ENCODE measurements around the gene ZNF362. TPM values are rescaled to one million over a fixed set of nuclear protein-coding genes. Genes with fewer than 3 reads are reported as not detected.
A peak's percentile ranks its signal among the peaks of the same experiment; 100 is the strongest.

The ZNF362 gene
- total RNA-seq, 1 experiment from 2014 or later: 3.5 TPM

DNA sequence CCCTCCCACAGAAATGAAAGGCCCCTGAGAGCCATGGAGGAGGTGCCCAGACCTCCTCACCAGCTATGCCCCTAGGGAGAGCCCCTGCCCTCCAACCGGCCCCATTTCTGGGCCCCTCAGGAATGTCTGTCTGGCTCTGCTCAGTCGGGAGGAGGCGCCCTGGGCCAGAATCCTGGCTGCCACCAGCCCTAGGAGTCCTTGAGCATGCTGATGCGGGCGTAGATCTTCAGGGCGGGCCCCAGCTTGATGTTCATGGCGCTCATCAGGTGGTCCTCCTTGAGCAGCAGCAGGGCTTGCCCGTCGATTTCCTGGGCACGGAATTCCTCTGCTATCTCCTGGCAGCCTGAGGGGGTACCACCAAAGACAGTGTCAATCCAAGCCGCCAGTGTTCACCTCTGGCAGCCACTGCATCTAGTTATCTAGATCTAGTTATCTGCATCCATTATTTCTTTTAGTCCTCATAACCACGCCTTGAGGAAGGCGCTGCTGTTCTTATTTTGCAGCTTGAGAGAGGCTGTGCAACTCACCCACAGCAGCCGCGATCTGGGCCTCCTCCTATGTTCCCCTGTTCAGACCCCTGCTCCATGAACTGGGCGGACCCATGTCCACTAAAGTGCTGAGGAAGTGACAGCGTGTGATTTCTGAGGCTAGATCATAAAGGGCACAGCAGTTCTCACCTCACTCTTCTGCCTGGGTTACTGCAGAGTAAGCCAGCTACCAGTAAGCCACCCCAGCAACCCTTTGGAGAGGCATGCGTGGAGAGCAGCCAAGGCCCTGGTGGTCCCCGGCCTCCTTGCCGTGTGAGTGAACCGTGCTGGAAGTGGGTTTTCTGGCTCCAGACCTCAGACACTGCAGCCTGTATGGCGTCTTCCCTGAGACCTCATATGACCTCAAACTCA, 68.6 kb downstream of the ZNF362 start:
- no peak for DNase-seq (ENCODE audit: low spot score)

DNA sequence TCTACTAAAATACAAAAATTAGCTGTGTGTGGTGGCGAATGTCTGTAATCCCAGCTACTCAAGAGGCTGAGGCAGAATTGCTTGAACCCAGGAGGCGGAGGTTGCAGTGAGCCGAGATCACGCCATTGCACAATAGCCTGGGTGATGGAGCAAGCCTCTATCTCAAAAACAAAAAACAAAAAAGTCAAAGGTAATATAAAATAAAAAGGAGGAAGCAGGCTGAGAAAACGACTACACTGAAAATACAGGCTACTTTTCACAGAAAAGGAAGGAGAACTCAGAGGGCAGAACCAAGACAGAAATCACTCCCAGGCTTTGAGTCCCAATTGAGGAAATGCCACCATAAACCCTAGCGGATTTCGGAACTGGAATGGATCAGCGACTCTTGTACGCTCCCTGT, 70.5 kb downstream of the ZNF362 start:
- no peak for DNase-seq (ENCODE audit: low spot score)

DNA sequence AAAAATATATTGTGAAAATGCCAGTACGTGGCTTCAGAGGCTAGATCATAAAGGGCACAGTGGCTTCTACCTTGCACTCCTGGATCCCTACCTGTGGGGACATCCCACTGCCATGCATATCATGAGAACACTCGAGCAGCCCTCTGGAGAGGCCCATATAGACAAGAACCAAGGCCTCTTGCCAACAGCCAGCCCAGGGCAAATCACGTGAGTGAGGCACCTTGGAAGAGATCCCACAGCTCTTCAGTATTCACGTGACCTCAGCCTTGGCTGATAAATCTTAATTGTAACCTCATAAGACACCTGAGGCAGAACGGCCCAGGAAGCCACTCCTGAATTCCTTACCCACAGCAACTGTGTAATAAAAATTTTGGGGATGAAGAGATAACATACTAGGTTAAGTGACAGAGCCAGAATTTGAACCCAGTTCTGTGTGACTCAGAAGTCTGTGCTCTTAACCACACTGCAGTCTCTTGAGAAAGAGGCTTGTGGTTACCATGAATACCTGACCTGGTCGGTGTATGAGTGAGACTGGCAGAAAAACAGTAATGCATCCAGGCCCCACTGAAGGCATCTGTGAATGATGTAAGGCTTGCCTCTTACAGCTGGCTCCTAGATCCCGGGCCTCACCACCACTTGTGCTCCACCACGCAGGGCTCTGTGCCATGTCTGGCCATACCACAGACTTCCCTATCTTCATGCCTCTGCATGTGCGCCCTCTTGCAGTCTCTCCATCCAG, 71.5 kb downstream of the ZNF362 start:
- DNase-seq (ENCODE audit: low spot score): peak; percentile 87

- DNase-seq (ENCODE audit: low spot score): no peak
Observed at GRCh38 chr1:33328817-33329216, 72.5 kb downstream of the ZNF362 start.

- DNase-seq (ENCODE audit: low spot score): no peak
Observed at GRCh38 chr1:33329600-33330305, 73.5 kb downstream of the ZNF362 start.

GRCh38 chr1:33330361-33330890, 74.1 kb downstream of the ZNF362 start:
- no peak for DNase-seq (ENCODE audit: low spot score)

GRCh38 chr1:33330906-33331305, 74.6 kb downstream of the ZNF362 start:
- no peak for DNase-seq (ENCODE audit: low spot score)

DNA sequence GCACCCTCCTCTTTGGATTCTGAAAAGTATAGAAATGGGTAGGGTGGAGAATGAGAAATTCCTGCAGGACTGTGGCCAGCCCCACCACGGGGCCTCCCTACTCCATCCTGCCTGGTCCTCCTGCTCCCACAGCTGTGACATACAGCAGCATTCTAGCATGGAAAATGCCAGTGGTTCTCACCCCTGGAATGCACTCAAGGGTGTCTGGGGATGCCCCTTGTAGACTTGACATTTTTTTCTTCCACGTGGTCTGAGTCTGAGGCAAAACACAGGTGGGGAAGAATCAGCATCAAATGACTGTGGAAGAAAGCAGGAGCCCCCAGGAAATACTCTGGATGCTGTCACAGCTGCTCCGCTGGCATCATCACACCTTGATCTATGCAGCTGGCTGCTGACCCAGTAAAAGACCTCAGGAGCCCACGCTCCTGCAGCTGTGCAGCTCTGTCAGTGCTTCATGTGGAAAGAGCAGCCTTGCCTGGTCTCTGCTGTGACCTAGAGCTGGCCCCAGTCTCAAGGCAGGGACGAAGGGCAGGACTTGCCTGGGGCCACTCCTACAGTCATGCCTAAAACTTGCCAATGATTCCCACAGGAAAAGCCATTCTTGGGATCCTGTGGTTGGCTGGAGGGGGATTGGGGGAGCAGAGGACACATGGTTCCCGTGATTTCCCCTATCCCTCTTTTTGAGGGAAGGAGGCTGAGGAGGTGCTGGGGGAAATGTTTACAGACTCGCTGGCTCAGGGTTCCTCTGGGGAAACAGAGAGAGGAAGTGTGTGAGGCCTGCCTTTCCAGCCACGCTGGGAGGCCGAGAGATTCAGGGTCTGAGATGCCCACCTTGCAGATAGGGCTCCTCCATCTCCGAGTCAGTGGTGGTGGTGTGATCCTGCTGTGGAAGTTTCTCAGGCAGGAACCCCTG, 75.4 kb downstream of the ZNF362 start:
- no peak for DNase-seq (ENCODE audit: low spot score)

DNA sequence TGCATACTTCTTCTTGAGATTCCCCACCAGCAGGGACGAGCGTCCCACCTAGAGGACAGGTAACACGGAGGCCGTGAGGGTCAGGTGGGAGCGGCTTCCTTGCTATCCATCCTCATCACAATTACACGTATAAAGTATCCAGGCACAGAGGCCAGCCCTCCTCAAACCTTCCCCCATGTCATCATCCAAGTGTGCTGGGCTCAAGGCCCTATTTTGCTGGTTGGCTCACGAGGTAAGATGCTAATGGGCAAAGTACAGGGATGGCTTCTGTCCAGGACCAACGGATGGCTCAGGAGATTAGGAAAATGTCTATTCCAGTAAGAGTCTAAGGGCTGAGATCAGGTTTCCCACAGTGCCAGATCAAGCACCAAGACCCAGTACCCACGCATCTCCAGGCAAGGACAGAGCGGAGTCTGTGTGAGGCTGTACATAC, 76.1 kb downstream of the ZNF362 start:
- no peak for DNase-seq (ENCODE audit: low spot score)

GRCh38 chr1:33332881-33333280, 76.6 kb downstream of the ZNF362 start:
- DNase-seq (ENCODE audit: low spot score): no peak

GRCh38 chr1:33334081-33334552, 77.8 kb downstream of the ZNF362 start:
- no peak for DNase-seq (ENCODE audit: low spot score)

DNA sequence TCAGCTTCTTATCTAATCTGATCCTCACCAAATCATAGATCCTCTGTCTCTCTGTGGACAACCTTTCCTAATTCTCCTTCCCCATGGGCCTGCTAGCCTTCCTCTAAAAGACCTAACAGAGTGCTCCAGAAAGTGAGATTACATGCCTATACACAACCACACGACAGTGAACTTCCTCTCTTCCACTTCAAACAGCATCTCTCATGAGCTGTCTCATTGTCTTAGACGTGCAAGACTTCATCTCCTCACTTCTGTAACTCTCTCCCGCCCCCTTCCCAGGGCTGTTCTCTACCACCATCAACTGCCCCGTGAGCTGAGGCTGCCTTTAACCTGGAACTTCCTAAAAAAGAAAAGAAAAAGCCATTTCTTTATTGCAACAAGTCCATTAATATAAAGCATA, 78.7 kb downstream of the ZNF362 start:
- no peak for DNase-seq (ENCODE audit: low spot score)

- no peak for DNase-seq (ENCODE audit: low spot score)
Observed at GRCh38 chr1:33336580-33336979, 80.3 kb downstream of the ZNF362 start.

GRCh38 chr1:33337441-33337840, 81.1 kb downstream of the ZNF362 start:
- DNase-seq (ENCODE audit: low spot score): no peak

GRCh38 chr1:33338048-33338439, 81.8 kb downstream of the ZNF362 start:
- no peak for DNase-seq (ENCODE audit: low spot score)

DNA sequence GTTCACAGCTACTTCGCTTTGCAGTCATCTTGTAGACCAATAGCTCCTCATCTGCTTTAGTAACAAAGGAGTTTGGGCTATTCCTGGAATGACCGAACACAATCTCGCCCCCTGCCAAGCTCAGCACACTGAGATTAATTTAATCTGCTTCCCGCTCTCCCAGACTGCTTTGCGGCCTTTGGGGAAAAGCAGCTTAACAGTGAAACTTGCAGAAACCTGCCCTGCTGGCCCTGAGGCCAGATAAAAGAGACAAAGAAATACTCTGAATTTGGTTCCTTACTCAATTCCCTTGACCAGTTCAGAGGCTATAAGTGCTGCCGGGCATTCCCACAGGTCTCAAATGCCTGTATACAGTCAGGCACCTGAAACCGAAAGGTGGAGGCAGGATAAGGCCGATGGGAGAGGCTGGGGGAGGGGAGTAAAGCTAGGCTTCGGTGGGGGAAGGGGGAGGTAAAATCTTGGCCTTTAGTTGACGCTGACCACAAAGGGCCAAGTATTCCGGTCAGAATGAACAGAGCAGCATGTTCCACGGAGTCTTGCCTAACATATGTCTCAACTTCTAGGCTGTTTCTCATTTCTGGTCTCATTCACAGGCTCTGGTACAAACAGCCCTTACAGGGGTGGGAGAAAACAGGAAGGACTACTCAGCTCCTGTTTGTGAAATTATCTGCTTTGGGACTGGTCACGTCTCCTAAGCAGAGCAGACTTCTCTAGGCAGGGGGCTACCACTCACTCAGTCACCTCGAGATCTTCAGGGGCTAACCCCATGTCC, 82.3 kb downstream of the ZNF362 start:
- no peak for DNase-seq (ENCODE audit: low spot score)

DNA sequence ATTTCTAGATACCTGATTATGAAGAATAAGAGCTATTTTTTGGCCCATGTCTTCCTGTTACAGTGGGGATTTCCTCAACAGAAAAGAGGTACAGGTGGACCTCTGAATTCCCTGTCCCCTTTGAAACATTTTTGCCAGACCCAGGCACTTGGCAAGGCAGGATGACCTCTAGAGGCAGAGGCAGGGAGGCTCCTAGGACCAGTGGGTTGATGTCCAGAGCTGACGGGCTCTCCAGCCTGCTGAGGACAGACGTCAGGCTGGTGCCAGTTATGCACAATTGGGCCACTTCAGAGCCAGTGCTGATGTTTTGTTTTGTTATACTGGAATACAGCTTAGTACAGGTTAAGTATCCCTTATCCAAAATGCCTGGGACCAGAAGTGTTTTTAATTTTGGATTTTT, 83.1 kb downstream of the ZNF362 start:
- no peak for DNase-seq (ENCODE audit: low spot score)

DNA sequence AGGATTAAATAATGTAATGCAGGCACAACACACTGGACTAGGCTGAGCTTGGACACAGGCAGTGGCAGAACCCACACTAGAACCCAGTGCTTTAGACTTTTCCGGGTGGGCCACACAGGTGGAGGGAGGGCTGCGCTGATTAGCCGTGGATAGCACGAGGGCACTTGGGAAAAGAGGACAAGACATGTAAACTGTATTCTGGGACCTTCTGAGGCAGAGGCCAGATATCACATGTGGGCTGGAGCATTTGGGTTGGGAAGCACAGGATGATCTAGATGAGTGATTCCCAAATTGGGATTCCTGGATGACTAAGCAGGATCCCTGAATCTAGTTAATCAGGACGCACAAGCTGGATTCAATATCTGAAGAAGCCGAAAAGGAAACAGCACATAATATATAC, 84.9 kb downstream of the ZNF362 start:
- no peak for DNase-seq (ENCODE audit: low spot score)

GRCh38 chr1:33342041-33342723, 85.9 kb downstream of the ZNF362 start:
- DNase-seq (ENCODE audit: low spot score): peak; percentile 85

DNA sequence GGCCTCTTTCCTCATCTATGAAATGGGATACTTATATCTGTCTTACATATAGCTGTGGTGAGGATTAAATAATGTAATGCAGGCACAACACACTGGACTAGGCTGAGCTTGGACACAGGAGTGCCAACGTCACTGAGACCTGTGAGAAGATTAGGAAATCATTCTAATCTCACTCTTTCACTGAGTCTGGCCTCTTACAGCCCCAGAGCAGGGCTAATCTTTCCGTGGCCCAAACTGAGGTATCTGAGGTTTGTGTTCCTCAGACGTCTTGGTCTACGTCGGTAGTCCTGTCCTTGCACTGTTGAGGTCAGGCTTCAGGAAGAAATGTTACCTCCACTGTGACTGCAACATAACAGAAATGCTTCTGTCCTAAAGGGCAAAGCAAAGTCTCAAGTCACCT, 87.2 kb downstream of the ZNF362 start:
- no peak for DNase-seq (ENCODE audit: low spot score)

All from A172 (cell line).